GM21526 (cell line): Measurements from ENCODE around the gene CAMKK2.
"Not testable (repeated sequence)": the region's sequence is repeated elsewhere in the genome, so short reads cannot be mapped to it uniquely, and the experiment has no call there.

Source experiments
- ATAC-seq: cut with Tn5 transposase; IDR thresholded peaks from one replicate; pipeline ENCODE4 v1.9.1; 2021; ENCODE audit warnings: moderate library complexity; ENCODE audit not compliant: unreplicated experiment, low FRiP score

The CAMKK2 gene

GRCh38 chr12:121205491-121205890 lies 91.0 kb downstream of the CAMKK2 start:
- ATAC-seq = no peak

DNA sequence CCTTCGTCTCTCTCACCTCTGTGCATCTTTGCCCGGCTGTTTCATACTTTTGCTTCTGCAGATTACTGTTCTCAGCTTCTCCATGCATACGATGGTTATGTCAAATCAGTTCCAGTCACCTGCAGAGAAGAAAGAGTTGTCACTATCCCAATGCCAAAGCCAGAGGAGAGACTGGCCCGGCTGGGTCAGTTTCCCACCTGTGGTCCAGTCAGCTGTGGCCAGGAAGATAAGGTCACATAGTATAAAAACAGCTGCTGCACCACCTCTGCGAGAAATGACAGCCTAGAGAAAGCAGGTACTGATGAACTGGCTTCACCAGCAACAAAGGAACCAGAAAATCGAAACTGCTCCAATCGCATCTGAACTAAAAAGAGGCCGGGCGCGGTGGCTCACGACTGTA lies 93.0 kb downstream of the CAMKK2 start:
- no peak for ATAC-seq

- ATAC-seq = no peak
These were observed 93.8 kb downstream of the CAMKK2 start for GRCh38 chr12:121202407-121203355.

- not testable (repeated sequence) for ATAC-seq
These were observed 95.4 kb downstream of the CAMKK2 start for GRCh38 chr12:121201140-121201539.

DNA sequence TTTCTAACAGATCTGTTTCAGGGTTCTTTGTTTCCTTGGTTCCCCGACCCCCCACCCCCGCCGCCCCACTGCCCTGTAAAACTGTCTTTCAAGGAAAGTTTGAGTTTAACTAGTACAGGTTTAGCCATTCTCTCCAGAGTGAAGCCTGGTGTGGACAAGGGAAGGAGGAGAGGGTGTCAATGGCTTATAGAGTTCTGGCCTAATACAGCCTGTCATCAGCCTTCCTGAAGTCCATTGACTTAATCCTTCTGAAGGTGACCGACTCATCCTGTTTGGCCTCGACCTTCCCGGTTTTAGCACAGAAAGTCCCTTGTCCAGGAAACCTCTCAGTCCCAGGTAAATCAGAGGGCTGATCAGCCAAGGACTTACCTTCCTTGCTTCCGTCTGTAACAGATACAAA lies 97.6 kb downstream of the CAMKK2 start:
- no peak for ATAC-seq

DNA sequence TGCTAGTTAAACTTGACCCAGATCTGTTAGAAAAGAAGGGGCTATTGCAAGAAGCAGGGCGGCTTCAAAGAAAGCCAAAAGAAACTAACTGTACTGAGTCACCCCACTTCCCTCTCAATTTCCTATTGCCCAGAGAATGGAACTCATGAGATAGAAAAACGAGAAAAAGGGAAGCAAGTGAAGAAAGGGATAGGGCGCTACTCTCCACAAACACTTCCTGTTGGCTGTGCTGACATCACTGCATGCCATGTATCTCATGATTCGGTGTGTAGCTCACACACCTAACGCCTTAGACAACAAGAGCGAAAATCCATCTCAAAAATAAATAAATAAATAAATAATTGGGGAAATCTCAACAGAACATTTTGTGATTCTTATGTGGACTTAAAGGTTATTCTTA lies 99.6 kb downstream of the CAMKK2 start:
- ATAC-seq = no peak

- no peak for ATAC-seq
These were observed 105.4 kb downstream of the CAMKK2 start for GRCh38 chr12:121191151-121191550.

GRCh38 chr12:121190523-121191031 lies 105.9 kb downstream of the CAMKK2 start:
- ATAC-seq = no peak

DNA sequence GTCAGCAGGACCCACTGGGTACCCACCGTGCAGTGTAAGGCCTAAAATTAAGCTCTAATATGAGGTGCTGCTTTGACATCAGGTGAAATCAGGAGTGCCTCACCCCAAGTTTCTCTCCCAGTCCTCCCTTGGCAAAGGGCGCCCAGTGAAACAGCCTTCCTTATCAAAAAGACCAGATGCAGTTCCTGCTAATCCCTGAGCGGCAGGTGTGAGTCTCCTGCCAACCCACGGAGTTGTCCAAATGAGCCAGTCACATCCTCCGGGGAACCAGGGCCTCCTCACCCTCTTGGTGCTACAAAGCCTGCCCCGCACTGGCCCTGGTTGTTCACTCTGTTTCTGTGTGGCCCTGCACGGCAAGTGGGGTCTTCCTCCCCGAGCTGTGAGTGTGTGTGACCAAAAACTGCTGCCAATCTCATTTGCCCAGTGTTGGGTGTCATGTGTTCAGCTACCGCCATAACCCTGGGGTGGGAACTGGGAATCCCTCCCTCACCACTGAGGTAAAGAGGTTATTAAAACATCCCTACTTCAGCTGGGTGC lies 106.8 kb downstream of the CAMKK2 start:
- no peak for ATAC-seq

DNA sequence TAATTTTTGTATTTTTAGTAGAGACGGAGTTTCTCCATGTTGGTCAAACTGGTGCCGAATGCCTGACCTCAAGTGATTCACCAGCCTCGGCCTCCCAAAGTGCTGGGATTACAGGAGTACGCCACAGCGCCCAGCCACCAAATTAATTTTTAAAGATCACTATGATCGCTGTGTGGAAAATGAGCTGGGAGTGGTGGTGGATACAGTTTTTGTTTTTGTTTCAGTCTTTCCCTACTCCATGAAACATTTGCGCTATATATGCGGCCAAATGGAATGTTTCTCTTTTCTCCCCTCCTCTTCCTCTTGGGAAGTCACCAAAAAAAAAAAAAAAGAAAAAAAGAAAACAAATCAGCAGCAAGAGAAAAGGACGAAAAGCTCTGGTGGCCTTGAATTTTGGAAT lies 107.4 kb downstream of the CAMKK2 start:
- ATAC-seq = no peak

- no peak for ATAC-seq
These were observed 108.3 kb downstream of the CAMKK2 start for GRCh38 chr12:121188227-121188626.
